Astrocyte (in vitro differentiated cells and primary cell): ENCODE results near the gene POMGNT1.
"Not testable (repeated sequence)": the region's sequence is repeated elsewhere in the genome, so short reads cannot be mapped to it uniquely, and the experiment has no call there.

Experiments
- EZH2 ChIP-seq: IDR thresholded peaks from 2 replicates; pipeline ENCODE4 v1.6.1; 2012; ENCODE audit warnings: mild to moderate bottlenecking, low read length, inconsistent platforms; ENCODE audit not compliant: insufficient read depth
- TF ChIP-seq, protein P1 (sequence below): IDR thresholded peaks from 2 replicates; pipeline ENCODE4 v1.5.1; 2011; ENCODE audit warnings: low read depth, mild to moderate bottlenecking, inconsistent platforms, low read length, moderate library complexity; ENCODE audit not compliant: insufficient read depth

DNA sequence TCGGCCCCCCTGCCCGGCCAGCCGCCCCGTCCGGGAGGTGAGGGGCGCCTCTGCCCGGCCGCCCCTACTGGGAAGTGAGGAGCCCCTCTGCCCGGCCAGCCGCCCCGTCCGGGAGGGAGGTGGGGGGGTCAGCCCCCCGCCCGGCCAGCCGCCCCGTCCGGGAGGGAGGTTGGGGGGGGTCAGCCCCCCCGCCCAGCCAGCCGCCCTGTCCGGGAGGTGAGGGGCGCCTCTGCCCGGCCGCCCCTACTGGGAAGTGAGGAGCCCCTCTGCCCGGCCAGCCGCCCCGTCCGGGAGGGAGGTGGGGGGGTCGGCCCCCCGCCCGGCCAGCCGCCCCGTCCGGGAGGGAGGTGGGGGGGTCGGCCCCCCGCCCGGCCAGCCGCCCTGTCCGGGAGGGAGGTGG lies 43.5 kb upstream of the POMGNT1 start:
- TF ChIP-seq, protein P1, sequence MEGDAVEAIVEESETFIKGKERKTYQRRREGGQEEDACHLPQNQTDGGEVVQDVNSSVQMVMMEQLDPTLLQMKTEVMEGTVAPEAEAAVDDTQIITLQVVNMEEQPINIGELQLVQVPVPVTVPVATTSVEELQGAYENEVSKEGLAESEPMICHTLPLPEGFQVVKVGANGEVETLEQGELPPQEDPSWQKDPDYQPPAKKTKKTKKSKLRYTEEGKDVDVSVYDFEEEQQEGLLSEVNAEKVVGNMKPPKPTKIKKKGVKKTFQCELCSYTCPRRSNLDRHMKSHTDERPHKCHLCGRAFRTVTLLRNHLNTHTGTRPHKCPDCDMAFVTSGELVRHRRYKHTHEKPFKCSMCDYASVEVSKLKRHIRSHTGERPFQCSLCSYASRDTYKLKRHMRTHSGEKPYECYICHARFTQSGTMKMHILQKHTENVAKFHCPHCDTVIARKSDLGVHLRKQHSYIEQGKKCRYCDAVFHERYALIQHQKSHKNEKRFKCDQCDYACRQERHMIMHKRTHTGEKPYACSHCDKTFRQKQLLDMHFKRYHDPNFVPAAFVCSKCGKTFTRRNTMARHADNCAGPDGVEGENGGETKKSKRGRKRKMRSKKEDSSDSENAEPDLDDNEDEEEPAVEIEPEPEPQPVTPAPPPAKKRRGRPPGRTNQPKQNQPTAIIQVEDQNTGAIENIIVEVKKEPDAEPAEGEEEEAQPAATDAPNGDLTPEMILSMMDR = not testable (repeated sequence)
- not testable (repeated sequence) for TF ChIP-seq EZH2
